ENCODE measurements around the gene ZNF69. TPM values are rescaled to one million over a fixed set of nuclear protein-coding genes. Genes with fewer than 3 reads are reported as not detected.

ZNF69 gene
- total and polyA plus RNA-seq, 2 of the 13 experiments (the other 11 are each of a cell fraction or from before 2014, with no cell fraction given) = 9.6 to 21.0 TPM

DNA sequence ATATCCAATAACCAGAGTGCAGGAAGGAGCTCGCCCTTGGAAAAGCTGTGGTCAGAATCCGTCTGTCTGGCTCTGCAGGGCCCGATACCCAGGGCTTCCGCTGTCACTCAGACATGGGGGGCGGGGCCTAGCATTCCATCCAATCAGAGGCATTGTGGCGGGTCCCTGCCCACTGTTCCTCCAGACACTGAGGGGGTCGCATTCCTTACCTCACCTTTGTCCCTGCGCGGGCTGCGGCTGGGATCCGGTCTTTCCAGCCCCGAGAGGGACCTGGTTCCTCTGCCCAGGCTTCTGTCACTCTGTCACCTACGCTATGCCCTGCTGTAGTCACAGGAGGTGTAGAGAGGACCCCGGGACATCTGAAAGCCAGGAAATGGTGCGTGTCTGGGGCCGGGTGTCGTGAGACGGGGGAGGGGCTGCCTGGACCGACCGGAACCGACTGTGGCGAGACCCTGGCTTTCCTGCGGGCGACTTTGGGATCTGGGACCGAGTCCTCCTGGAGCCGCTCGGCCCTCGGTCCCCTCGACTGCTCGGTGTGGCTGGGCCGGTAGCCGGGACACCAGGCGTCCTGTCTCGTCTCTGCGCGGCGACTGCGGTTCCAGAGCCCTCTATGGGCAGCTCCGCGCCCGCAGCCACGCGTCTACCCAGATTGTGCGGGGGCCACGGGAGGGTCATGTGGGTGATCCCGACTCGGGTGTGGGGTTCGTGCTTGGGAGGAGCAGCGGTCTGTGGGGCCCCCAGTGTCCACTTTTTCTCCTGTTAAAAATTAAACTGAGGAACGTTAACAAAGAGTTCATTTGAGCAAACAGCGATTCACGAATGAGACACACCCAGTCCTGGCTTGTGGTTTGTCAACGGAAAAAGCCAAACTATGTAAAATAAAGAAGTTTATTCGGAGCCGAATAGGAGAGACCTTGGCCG lies at the start of gene ZNF69 (continued):
- TF ChIP-seq, protein P1, sequence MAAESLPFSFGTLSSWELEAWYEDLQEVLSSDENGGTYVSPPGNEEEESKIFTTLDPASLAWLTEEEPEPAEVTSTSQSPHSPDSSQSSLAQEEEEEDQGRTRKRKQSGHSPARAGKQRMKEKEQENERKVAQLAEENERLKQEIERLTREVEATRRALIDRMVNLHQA (CRISPR knock-in tag; IDR thresholded peaks at IDR 0.05) = no peak
- peak; percentile 70; the same call in 1 of the 2 replicates for TF ChIP-seq ZNF138 (CRISPR knock-in tag; IDR thresholded peaks at IDR 0.05; ENCODE audit: low read depth)
- no peak for TF ChIP-seq SP1 (IDR thresholded peaks at IDR 0.05)
- TF ChIP-seq SP1 (CRISPR knock-in tag; IDR thresholded peaks at IDR 0.05) = 0 out of 2 replicates have a peak, but pooled peaks have one; percentile 38
- TF ChIP-seq TBX3 (IDR thresholded peaks at IDR 0.05; ENCODE audit: borderline replicate concordance) = no peak
- TF ChIP-seq ZNF766 (CRISPR knock-in tag; IDR thresholded peaks at IDR 0.05; ENCODE audit: borderline replicate concordance) = 0 out of 2 replicates have a peak, but pooled peaks have one; percentile 31
- peak; percentile 63 for TF ChIP-seq MED13 (CRISPR knock-in tag; IDR thresholded peaks at IDR 0.05)
- TF ChIP-seq YY1 (IDR thresholded peaks at IDR 0.05; ENCODE audit: insufficient read depth, insufficient replicate concordance, low read depth, low read length) = no peak
- no peak for TF ChIP-seq ZNF530 (CRISPR knock-in tag; IDR thresholded peaks at IDR 0.05; ENCODE audit: low read depth)
- TF ChIP-seq PHF21A (CRISPR knock-in tag; IDR thresholded peaks at IDR 0.05) = peak; percentile 72
- peak; percentile 79; the same call in 1 of the 2 replicates for TF ChIP-seq ZBTB38 (CRISPR knock-in tag; IDR thresholded peaks at IDR 0.05)
- peak; percentile 89; the same call in 1 of the 2 replicates for TF ChIP-seq KLF6 (CRISPR knock-in tag; IDR thresholded peaks at IDR 0.05)
- peak; percentile 90; the same call in 1 of the 2 replicates for TF ChIP-seq ZSCAN21 (CRISPR knock-in tag; IDR thresholded peaks at IDR 0.05; ENCODE audit: borderline replicate concordance)
- TF ChIP-seq ZNF546 (CRISPR knock-in tag; conservative IDR thresholded peaks at IDR 0.05) = peak; percentile 87; the same call in 1 of the 2 replicates
- TF ChIP-seq ZNF143 (CRISPR knock-in tag; IDR thresholded peaks at IDR 0.05) = 0 out of 2 replicates have a peak, but pooled peaks have one; percentile 25
- peak; percentile 42; the same call in 1 of the 2 replicates for TF ChIP-seq GATA4 (IDR thresholded peaks at IDR 0.05; ENCODE audit: borderline replicate concordance, low read depth)
- peak; percentile 80 for TF ChIP-seq RXRA (CRISPR knock-in tag; IDR thresholded peaks at IDR 0.05)
- TF ChIP-seq ATF7-NPFF (CRISPR knock-in tag; IDR thresholded peaks at IDR 0.05; ENCODE audit: low read depth) = peak; percentile 72
- TF ChIP-seq ZNF556 (CRISPR knock-in tag; IDR thresholded peaks at IDR 0.05; ENCODE audit: borderline replicate concordance) = peak; percentile 81; the same call in 1 of the 2 replicates
- TF ChIP-seq ESRRA (CRISPR knock-in tag; IDR thresholded peaks at IDR 0.05; ENCODE audit: low read depth) = peak; percentile 35; the same call in 1 of the 2 replicates
- TF ChIP-seq, protein P2, sequence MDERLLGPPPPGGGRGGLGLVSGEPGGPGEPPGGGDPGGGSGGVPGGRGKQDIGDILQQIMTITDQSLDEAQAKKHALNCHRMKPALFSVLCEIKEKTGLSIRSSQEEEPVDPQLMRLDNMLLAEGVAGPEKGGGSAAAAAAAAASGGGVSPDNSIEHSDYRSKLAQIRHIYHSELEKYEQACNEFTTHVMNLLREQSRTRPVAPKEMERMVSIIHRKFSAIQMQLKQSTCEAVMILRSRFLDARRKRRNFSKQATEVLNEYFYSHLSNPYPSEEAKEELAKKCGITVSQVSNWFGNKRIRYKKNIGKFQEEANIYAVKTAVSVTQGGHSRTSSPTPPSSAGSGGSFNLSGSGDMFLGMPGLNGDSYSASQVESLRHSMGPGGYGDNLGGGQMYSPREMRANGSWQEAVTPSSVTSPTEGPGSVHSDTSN (CRISPR knock-in tag; IDR thresholded peaks at IDR 0.05) = peak; percentile 90
- no peak; the same call in 1 of the 2 replicates for TF ChIP-seq KDM6A (CRISPR knock-in tag; IDR thresholded peaks at IDR 0.05; ENCODE audit: low read depth)
- 0 out of 2 replicates have a peak, but pooled peaks have one; percentile 51 for TF ChIP-seq ZNF619 (CRISPR knock-in tag; IDR thresholded peaks at IDR 0.05)
- peak; percentile 91 for TF ChIP-seq ZNF121 (CRISPR knock-in tag; IDR thresholded peaks at IDR 0.05)
- TF ChIP-seq GATAD2A (CRISPR knock-in tag; IDR thresholded peaks at IDR 0.05) = peak; percentile 77
- TF ChIP-seq, protein P3, sequence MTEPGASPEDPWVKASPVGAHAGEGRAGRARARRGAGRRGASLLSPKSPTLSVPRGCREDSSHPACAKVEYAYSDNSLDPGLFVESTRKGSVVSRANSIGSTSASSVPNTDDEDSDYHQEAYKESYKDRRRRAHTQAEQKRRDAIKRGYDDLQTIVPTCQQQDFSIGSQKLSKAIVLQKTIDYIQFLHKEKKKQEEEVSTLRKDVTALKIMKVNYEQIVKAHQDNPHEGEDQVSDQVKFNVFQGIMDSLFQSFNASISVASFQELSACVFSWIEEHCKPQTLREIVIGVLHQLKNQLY (CRISPR knock-in tag; IDR thresholded peaks at IDR 0.05) = 0 out of 2 replicates have a peak, but pooled peaks have one; percentile 25
- TF ChIP-seq HOXA3 (CRISPR knock-in tag; IDR thresholded peaks at IDR 0.05) = peak; percentile 46; the same call in 1 of the 2 replicates
- TF ChIP-seq MYC (CRISPR knock-in tag; IDR thresholded peaks at IDR 0.05; ENCODE audit: borderline replicate concordance) = peak; percentile 86
